Measurements from ENCODE around the gene CTLA4.
"Not testable (repeated sequence)": the region's sequence is repeated elsewhere in the genome, so short reads cannot be mapped to it uniquely, and the experiment has no call there.

The CTLA4 gene

DNA sequence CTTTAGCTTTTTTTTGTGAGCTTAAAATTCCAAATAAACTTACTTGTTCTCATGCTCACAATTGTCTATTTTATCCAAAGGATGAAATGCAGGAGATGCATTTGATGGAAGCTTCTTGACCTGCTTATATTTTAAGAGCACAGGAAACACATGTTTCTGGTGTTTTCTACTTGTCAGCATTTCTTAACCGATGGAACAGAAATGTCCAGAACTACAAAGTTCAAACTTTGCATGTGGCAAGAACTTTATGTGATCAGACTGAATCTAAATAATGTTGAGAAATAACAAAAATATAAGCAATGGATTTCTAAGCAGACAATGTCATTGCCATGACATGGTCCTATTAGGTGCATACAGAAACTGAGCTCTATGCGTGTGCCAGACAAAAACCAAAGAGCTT, 9.9 kb upstream of the CTLA4 start:
- DNase-seq (ENCODE audit: low read depth) = no peak

DNA sequence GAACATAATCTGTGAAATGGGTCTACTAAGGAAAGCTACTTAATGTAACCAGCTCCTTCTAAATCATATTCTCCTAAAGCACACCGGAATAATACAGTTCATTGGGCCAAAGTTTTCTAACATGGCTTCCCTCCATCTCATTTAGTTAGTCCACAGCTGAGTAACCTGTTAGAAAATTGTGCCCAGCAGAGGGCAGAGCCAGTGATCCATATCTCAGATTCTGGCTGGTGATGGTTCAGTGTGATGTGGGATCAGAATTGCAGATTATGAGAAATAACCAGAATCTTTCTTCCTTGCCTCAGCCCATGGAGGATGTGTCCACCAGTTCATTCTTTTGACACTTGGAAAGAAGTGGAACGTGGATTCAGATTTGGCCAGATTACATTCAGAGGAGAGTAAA, 9.4 kb upstream of the CTLA4 start:
- no peak for DNase-seq (ENCODE audit: low read depth)

DNA sequence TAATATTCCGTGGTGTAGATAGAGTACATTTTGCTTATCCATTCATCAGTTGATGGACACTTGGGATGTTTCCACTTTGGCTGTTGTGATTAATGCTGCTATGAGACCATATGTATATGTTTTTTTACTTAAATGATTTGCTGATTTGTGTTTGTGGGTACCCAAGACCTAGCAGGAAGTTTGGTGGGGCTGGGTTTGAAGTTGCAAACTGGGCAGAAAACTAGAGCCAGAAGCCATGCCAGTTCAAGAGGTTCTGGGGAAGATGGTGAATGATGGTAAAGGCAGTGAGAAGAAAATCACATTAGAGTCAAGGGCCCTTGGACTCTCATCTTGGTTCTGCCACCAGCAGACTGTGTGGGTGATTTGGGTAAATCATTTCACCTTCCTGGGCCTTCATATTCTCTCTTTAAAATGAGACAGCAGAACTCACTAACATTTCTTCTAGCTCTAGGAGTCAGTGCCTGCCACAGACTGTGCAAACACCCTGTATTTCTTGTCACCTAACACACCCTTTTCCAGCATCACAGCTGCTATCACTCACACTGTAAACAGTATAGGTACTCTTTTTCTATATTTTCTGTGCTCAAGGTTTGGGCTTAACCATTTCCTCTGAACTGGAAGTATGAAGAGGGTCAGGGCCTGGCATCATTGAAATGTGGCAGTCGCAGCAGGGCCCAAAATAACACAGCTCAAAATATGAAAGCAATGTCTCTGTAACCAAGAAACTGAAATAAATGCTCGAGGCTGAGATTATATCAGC, 8.4 kb upstream of the CTLA4 start:
- DNase-seq (ENCODE audit: low read depth) = no peak

DNA sequence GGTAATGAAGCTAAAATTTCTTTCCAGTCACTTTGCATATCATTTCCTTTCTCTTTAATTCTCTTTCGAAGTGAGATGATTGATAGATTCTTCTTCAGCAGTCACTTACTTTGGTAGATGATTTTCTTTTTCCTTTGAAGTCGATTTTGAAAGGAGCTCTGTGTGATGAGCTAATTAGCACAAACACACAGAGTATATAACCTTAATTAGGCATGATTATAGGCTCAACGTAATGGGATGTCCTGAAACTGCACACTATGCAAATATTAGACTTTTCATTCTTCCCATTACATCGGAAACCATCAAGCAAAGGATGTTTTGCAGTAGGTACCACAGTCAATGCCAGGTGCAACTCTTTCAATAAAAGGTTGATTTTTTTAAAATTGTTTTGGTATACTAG, 6.4 kb upstream of the CTLA4 start:
- no peak for DNase-seq (ENCODE audit: low read depth)

DNA sequence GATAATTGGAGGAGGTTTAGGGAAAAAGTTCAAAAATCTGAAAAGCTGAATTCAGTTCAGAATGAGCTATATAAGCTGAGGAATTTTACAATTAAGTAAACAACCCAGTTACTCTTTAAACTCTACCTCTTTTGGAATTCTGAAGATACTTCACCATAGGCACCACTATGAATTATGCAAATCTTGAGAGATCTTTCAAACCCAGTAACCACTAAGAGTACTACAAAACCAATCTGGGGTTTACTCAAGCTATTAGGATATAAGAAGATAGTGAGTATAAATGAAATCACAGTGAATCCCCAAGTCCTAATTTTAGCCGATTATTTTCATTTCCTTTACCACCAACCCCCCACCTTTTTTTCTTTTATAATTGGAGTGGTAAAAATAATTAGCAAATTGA, 6.0 kb upstream of the CTLA4 start:
- DNase-seq (ENCODE audit: low read depth) = no peak

DNA sequence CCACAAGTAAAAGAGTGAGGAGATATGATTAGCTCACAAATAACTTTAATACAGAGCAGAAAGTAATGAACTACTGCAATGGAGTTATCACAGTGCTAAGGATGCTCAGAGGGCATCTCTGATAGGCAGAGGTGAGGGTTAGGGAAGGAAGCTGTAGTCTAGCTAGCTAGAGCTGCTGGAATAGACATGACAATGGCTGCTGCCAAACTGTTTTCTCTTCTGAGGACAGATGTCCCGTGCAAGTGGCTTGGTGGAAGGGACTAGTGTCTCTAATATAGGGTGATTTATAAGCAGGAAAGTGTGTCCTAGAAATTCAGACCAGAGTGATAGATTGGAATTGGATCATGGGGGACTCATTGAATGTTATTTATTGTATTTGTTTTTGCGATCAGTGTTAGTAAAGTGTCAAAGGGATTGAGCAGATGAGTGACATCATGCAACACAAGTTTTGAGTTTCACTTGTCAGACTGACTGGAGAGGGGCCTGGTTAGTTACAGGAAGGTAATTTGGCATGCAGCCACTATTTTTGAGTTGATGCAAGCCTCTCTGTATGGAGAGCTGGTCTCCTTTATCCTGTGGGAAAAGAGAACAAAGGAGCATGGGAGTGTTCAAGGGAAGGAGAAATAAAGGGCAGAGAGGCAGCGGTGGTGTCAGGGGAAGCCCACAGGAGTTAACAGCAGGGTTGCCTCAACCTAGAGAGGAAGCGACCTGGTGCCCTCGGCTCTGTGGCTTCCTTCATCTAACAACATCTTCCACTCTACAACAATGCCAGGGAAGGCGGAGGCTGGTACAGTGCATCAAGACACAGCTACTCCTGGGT, 1.9 kb downstream of the CTLA4 start:
- DNase-seq (ENCODE audit: low read depth) = no peak

DNA sequence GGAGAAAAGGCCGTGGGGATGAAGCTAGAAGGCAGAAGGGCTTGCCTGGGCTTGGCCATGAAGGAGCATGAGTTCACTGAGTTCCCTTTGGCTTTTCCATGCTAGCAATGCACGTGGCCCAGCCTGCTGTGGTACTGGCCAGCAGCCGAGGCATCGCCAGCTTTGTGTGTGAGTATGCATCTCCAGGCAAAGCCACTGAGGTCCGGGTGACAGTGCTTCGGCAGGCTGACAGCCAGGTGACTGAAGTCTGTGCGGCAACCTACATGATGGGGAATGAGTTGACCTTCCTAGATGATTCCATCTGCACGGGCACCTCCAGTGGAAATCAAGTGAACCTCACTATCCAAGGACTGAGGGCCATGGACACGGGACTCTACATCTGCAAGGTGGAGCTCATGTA, 2.9 kb downstream of the CTLA4 start:
- DNase-seq (ENCODE audit: low read depth) = no peak

DNA sequence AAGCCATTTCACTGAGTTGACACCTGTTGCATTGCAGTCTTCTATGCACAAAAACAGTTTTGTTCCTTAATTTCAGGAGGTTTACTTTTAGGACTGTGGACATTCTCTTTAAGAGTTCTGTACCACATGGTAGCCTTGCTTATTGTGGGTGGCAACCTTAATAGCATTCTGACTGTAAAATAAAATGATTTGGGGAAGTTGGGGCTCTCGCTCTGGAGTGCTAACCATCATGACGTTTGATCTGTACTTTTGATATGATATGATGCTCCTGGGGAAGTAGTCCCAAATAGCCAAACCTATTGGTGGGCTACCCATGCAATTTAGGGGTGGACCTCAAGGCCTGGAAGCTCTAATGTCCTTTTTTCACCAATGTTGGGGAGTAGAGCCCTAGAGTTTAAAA, 3.4 kb downstream of the CTLA4 start:
- DNase-seq (ENCODE audit: low read depth) = no peak

DNA sequence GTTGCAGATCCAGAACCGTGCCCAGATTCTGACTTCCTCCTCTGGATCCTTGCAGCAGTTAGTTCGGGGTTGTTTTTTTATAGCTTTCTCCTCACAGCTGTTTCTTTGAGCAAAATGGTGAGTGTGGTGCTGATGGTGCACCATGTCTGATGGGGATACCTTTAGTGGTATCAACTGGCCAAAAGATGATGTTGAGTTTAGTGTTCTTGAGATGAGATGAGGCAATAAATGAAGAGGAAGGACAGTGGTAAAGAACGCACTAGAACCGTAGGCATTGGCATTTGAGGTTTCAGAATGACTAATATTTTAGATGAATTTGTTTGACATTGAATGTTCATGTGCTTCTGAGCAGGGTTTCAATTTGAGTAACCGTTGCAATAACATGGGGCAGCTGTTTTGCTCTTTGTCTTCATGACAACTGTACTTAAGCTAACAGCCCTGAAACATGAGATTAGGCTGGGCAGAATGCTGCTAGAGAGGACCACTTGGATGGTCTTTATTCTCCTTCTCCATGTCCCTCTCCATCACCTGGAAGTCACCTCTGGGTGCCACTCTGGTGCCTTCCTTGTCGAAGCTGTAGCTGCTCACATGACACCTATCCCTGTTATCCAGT, 3.9 kb downstream of the CTLA4 start:
- no peak for DNase-seq (ENCODE audit: low read depth)

DNA sequence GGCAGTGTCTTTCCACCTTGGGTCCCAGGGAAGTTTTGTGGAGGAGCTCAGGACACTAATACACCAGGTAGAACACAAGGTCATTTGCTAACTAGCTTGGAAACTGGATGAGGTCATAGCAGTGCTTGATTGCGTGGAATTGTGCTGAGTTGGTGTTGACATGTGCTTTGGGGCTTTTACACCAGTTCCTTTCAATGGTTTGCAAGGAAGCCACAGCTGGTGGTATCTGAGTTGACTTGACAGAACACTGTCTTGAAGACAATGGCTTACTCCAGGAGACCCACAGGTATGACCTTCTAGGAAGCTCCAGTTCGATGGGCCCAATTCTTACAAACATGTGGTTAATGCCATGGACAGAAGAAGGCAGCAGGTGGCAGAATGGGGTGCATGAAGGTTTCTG, 5.9 kb downstream of the CTLA4 start:
- DNase-seq (ENCODE audit: low read depth) = no peak

DNA sequence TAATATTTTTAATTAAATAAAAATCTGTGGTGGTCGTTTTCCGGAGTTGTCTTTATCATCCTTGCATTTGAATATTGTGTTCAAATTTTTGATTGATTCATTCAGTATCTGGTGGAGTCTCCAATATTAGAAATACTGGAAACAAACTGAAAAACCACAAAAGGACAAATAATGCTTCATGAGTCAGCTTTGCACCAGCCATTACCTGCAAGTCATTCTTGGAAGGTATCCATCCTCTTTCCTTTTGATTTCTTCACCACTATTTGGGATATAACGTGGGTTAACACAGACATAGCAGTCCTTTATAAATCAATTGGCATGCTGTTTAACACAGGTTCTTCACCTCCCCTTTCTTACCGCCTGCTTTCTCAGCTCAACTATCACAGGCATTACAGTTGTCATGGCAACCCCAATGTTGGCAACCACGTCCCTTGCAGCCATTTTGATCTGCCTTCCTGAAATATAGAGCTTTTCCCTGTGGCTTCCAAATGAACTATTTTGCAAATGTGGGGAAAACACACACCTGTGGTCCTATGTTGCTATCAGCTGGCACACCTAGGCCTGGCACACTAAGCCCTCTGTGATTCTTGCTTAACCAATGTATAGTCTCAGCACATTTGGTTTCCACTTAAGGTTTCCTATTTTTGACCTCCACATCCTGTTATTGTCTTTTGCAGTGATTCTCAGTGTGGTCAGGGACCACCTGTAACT, 6.5 kb downstream of the CTLA4 start:
- DNase-seq (ENCODE audit: low read depth) = no peak

DNA sequence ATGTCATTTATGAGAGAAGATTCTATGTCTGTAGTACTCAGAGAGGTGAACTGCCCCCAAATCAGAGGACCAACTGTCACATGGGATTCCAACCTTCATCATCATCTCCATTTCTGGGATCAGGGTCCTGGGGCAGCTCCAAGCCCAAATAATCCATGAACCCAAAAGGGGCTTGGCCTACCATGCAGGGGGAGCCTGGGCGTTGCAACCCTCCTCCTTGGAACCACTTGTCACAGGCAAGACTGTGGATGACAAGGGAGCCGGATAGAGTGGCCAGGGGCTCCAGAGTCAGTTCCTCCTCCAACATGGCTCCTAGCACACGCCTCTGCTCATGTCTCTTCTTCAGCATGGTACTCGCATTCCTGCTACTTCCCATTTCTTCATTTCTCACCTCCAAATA, 7.9 kb downstream of the CTLA4 start:
- no peak for DNase-seq (ENCODE audit: low read depth)

DNA sequence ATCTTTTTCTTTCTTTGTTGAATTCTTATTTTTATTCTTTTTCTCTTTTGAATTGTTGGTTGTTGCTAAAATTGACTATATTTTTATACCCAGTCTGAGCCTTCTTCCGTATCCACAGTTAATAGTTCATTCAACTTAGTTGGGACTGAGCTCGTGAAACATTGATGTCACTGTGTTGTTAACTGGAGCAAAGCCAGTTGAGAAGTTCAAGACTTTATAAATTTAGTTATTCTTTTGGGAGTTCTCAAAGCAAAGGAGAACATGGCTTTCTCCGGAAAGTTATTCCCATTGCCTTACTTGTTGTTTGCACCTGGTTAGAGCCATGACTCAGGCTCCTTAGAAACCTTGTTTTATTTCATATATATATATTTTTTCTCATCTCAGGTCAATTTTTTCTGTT, 8.8 kb downstream of the CTLA4 start:
- DNase-seq (ENCODE audit: low read depth) = no peak

DNA sequence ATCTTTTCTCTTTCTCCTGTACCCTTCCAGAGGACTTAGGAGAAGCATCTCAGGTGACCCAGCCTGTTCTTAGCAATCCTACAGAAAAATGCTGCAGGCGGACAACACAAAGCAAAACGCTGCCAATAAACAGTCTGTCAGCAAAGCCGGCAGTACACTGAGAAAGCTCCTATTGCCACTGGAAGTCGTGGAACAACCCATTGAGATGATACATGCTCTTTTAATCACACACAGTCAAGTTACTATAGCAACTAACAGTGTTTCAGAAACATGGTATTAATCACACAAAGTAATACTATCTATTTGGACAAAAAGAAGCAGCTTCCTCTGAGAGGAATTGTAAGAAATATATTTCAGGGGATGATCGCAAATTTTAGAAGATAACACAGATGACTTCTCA, 10.5 kb downstream of the CTLA4 start:
- DNase-seq (ENCODE audit: low read depth) = no peak

DNA sequence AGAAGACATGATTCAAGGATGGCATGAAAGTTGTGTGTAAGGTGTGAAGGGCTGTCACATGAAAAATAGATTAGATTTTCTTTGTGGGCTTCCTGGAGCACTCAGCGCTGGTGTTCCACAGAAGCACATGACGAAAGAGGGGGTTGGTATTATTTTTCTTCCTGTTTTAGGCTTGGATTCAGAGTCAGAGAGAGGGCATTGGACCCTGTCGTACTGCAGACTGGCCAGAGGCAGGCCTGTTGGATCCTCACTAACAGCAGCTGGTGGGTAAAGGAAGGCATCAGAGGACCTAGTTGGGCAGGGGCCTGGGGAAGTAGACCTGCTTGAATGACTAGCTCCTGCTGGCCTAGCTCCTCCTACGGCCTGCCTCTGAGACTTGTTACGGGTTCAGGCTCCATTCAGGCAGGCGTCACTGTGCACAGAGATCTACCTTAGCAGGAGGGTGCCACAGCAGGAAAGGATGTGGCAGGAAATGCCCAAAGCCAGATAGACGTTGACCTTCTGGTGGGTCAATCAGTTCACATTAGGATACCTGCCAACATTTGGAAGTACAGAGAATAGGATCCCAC, 13.1 kb downstream of the CTLA4 start:
- DNase-seq (ENCODE audit: low read depth) = no peak

DNA sequence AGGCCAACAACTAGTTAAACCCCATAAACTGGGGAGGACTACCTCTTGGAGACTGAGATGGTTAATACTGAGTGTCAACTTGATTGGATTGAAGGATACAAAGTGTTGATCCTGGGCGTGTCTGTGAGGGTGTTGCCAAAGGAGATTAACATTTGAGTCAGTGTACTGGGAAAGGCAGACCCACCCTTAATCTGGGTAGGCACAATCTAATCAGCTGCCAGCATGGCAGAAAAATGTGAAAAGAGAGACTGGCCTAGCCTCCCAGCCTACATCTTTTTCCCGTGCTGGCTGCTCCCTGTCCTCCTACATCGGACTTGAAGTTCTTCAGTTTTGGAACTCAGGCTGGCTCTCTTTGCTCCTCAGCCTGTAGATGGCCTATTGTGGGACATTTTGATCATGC, 13.6 kb downstream of the CTLA4 start:
- DNase-seq (ENCODE audit: low read depth) = not testable (repeated sequence)

DNA sequence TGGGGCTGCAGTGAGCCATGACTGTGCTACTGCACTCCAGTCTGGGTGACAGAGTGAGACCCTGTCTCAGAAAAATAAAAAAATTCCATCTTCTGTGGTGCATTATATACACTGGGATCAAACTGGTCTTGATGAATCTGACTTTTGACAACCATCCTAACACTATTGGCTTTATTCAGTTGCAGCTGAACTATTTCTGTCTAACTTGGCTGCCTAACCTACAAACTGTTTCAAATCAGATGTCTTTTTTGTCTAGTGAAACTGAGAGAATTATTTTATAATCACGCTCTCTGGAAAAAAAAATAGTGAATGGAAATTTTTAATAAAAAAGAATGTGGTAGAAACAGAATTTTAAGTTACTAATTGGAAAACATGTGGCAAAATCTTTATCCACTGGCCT, 15.0 kb downstream of the CTLA4 start:
- DNase-seq (ENCODE audit: low read depth) = no peak

DNA sequence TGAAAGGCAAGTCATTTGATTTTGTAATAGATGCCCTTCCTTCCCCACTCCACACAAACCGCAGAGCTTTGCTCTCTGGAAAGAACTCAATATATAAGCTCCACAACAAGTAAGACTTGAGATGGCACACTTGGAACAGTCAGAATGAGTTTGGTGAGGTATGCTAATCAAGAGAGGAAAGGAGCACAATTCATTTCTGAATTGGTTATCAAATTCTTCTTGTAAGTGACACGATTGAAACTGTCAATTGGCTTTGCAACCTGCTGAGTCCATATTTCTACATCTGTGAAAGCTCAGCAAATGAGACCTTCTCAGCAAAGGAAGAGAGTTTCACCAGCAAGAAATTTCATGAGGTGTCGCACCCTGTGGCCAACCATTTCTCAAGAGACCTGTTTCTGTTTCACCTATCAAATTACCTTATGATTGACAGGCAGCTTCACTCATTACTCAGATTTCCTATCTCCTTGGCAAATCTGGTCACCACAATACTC, 19.1 kb downstream of the CTLA4 start:
- DNase-seq (ENCODE audit: low read depth) = no peak

DNA sequence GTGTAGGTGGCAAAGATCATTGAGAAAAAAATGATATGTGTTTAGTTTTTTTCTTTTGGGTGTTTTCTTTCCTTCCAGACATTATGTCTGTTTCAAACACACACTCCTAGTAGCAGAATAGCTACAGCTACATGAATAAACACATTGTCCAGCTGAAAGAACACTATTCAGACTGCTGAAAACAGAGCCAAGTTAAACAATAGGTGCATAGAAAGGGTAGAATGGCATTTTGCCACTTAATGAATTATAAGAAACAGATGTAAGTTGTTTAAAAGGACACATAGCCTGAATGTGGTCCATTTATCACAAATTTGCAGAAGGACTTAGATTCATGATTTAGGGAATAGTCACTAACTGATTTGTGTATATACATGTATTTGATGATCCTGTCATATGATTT, 20.1 kb downstream of the CTLA4 start:
- DNase-seq (ENCODE audit: low read depth) = no peak

DNA sequence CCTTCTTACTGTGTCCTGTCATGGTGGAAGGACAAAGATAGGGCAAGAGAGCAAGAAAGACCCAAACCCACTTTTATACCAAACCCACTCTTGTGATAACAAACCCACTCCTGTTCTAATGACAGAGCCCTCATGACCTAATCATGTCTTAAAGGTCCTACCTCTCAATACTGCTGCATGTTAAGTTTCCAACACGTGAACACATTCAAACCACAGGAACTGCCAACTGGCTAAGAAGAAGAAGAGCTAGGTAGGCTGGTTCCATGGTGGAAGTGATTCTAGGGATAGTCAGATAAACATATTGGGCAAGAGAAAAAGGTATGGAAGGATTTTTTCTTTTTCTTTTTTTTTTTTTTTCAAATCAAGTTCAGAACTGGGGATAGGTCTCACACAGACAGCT, 22.0 kb downstream of the CTLA4 start:
- DNase-seq (ENCODE audit: low read depth) = no peak

DNA sequence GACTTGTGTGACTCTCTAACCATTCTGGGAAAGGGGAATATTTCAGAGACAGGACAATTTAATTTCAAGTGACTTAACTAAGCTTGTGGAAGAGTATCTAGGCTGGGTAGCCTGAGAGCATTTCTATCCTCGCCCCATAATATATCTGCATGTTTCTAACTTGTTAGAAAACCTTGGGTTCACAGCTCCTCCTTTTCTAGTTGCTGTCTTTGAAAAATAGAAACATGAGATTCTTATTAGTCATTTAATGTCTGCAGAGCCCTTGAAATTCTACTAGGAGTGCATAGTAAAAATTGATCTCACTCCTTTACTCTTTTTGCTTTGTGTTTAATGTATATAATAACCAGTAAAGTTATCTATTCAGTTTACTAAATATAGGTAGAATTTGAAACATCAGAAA, 22.4 kb downstream of the CTLA4 start:
- DNase-seq (ENCODE audit: low read depth) = no peak

DNA sequence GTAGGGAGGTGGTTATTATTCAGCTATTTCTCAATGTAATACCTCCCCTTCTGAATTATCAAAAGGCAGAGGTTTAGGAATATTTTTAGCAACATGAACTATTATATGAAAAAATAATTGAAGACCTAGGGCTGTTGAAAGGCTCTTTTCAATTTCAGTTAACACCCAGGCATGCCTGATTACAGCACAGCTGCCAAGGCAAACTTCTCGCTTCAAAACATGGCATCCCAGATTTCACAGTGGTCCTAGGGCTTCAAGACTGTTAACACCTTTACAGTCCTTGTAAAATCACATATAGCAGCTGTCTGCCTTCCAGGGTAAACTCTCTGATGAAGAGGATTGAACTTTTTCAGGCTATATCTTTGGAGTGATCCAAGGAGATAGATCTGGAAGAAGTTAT, 23.2 kb downstream of the CTLA4 start:
- no peak for DNase-seq (ENCODE audit: low read depth)

All from stimulated activated CD8-positive, alpha-beta memory T cell treated with anti-CD3 and anti-CD28 coated beads, Interleukin-7, amount 100 ng/mL, for 24 hours (primary cell).